Measurements from ENCODE around the gene IL1R2.

DNA sequence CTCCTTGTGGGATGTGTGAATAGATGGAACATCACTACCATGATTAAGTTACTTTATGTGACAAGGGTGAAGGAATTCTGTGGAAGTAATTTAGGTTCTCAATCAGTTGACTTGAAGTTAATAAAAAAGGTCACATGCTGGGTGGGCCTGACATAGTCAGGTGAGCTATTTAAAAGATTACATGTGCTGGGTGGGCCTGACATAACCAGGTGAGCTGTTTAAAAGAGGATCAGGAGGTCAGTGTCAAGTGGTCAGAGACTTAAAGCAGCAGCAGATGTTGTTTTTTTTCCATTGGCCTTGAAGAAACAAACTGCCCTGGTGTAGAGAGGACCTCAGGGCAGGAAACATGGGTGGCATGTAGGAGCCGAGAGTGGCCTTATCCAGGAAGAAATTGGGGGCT lies 3.3 kb downstream of the IL1R2 start:
- TF ChIP-seq, protein P1, sequence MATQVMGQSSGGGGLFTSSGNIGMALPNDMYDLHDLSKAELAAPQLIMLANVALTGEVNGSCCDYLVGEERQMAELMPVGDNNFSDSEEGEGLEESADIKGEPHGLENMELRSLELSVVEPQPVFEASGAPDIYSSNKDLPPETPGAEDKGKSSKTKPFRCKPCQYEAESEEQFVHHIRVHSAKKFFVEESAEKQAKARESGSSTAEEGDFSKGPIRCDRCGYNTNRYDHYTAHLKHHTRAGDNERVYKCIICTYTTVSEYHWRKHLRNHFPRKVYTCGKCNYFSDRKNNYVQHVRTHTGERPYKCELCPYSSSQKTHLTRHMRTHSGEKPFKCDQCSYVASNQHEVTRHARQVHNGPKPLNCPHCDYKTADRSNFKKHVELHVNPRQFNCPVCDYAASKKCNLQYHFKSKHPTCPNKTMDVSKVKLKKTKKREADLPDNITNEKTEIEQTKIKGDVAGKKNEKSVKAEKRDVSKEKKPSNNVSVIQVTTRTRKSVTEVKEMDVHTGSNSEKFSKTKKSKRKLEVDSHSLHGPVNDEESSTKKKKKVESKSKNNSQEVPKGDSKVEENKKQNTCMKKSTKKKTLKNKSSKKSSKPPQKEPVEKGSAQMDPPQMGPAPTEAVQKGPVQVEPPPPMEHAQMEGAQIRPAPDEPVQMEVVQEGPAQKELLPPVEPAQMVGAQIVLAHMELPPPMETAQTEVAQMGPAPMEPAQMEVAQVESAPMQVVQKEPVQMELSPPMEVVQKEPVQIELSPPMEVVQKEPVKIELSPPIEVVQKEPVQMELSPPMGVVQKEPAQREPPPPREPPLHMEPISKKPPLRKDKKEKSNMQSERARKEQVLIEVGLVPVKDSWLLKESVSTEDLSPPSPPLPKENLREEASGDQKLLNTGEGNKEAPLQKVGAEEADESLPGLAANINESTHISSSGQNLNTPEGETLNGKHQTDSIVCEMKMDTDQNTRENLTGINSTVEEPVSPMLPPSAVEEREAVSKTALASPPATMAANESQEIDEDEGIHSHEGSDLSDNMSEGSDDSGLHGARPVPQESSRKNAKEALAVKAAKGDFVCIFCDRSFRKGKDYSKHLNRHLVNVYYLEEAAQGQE (tag by site-specific recombination; IDR thresholded peaks at IDR 0.05), result no peak
- no peak for TF ChIP-seq ZBTB21 (tag by site-specific recombination; IDR thresholded peaks at IDR 0.05)
- TF ChIP-seq, protein P2, sequence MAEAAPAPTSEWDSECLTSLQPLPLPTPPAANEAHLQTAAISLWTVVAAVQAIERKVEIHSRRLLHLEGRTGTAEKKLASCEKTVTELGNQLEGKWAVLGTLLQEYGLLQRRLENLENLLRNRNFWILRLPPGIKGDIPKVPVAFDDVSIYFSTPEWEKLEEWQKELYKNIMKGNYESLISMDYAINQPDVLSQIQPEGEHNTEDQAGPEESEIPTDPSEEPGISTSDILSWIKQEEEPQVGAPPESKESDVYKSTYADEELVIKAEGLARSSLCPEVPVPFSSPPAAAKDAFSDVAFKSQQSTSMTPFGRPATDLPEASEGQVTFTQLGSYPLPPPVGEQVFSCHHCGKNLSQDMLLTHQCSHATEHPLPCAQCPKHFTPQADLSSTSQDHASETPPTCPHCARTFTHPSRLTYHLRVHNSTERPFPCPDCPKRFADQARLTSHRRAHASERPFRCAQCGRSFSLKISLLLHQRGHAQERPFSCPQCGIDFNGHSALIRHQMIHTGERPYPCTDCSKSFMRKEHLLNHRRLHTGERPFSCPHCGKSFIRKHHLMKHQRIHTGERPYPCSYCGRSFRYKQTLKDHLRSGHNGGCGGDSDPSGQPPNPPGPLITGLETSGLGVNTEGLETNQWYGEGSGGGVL (tag by site-specific recombination; IDR thresholded peaks at IDR 0.05), result no peak
- TF ChIP-seq, protein P3, sequence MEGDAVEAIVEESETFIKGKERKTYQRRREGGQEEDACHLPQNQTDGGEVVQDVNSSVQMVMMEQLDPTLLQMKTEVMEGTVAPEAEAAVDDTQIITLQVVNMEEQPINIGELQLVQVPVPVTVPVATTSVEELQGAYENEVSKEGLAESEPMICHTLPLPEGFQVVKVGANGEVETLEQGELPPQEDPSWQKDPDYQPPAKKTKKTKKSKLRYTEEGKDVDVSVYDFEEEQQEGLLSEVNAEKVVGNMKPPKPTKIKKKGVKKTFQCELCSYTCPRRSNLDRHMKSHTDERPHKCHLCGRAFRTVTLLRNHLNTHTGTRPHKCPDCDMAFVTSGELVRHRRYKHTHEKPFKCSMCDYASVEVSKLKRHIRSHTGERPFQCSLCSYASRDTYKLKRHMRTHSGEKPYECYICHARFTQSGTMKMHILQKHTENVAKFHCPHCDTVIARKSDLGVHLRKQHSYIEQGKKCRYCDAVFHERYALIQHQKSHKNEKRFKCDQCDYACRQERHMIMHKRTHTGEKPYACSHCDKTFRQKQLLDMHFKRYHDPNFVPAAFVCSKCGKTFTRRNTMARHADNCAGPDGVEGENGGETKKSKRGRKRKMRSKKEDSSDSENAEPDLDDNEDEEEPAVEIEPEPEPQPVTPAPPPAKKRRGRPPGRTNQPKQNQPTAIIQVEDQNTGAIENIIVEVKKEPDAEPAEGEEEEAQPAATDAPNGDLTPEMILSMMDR (tag by site-specific recombination; IDR thresholded peaks at IDR 0.05), result no peak
- TF ChIP-seq ZNF701 (tag by site-specific recombination; IDR thresholded peaks at IDR 0.05), result no peak
- TF ChIP-seq ZIC2 (tag by site-specific recombination; IDR thresholded peaks at IDR 0.05), result no peak
- no peak for TF ChIP-seq ZNF114 (tag by site-specific recombination; IDR thresholded peaks at IDR 0.05)
- TF ChIP-seq, protein P4, sequence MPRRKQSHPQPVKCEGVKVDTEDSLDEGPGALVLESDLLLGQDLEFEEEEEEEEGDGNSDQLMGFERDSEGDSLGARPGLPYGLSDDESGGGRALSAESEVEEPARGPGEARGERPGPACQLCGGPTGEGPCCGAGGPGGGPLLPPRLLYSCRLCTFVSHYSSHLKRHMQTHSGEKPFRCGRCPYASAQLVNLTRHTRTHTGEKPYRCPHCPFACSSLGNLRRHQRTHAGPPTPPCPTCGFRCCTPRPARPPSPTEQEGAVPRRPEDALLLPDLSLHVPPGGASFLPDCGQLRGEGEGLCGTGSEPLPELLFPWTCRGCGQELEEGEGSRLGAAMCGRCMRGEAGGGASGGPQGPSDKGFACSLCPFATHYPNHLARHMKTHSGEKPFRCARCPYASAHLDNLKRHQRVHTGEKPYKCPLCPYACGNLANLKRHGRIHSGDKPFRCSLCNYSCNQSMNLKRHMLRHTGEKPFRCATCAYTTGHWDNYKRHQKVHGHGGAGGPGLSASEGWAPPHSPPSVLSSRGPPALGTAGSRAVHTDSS (tag by site-specific recombination; IDR thresholded peaks at IDR 0.05), result no peak

Measured in HEK293 (cell line).